NCI-H2029 (cell line): ENCODE measurements around the gene SEC14L6.
A peak's percentile ranks its signal among the peaks of the same experiment; 100 is the strongest.

Experiments used
- DNase-seq: peaks from one replicate; lab custom pipeline; 2025; lab: John Stamatoyannopoulos, UW

SEC14L6 gene

GRCh38 chr22:30535182-30535581 lies 11.4 kb downstream of the SEC14L6 start:
- no peak for DNase-seq

DNA sequence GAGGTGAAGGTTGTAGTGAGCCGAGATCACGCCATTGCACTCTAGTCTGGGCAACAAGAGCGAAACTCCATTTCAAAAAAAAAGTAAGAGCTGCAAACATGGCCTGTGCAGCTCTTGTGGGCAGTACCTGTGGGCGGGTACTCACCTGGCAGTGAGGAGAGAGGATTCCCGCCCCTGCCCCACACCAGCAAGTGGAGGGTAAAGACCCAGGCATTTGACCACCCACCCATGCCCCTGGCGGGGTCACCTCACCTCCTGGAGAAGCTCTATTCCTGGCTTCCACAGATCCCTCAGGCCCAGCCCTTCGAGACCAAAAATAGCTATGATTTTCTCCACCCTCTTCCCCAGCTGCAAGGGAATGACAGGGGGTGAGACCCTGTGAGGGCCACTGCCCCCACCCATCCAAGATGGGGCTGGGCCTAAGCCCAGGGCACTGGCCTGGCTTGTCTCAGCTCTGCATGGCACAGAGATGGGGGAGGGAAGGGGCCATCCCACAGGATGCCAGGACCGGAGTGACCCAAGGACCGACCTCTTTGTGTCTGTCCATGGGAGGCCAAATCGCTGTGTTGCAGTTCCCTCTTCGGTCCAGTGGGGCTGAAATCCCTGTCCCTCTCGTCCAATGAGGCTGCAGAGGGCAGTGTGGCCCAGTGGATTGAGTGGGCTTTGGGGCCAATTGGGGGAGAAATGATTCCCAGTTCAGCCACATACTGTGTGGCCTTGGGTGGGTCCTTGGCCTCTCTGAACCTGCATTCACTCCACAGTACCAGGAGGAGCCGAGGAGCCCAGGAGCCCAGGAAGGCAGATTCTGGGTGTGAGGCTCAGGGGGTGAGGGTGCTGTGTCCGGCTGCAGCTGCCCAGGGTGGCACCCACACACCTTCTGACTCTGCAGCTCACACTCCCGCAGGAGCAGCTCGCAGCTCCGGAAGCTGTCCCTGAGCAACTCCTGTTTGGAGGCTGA lies 14.6 kb downstream of the SEC14L6 start:
- no peak for DNase-seq

DNA sequence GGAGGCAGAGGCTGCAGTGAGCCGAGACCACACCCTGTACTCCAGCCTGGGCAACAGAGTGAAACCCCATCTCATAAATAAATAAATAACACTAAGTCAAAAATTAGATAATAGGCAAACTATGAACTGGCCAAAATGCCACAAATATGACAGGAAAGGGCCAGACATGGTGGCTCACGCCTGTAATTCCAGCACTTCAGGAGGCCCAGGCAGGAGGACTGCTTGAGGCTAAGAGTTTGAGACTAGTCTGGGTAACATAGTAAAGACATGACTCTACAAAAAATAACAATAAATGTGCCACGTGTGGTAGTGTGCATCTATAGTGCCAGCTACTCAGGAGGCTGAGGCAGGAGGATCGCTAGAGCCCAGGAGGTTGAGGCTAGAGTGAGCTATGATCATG lies 19.9 kb downstream of the SEC14L6 start:
- DNase-seq, result no peak

DNA sequence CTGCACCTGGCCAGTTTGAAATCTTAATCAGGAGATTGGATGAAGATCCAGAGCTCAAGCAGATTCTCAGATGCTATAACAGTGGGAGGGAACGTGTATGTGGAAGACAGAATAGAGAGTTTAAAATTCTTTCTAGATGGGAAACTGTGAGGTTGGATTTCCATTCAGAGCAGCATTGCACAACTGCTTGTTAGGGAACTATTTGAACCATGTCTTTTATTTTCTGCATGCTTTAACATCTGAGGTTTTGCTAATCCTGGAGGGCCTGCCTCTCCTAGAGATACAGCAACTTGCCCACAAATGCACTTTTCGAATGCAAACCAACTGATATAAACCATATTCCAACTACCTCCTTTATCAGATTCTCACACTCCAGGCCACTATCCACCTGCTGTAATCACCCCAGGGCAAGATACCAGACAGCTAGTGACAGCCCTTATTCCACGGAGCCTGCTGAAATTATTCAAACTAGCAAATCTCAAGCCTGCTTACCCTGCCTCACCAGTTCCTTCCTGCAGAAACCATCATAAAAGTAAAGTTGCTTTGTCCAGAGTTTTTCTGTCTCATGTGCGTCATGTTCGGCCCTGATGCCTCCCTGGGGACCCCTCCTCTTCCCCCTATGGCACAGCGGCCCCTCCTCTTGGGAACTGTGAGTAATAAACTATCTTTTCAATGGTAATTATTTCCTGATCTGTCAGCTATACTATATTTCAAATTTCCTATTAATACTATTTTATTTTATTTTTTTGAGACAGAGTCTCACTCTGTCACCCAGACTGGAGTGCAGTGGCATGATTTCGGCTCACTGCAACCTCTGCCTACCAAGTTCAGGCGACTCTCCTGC lies 22.7 kb downstream of the SEC14L6 start:
- DNase-seq, result no peak

GRCh38 chr22:30521368-30522156 lies 25.0 kb downstream of the SEC14L6 start:
- DNase-seq, result no peak

DNA sequence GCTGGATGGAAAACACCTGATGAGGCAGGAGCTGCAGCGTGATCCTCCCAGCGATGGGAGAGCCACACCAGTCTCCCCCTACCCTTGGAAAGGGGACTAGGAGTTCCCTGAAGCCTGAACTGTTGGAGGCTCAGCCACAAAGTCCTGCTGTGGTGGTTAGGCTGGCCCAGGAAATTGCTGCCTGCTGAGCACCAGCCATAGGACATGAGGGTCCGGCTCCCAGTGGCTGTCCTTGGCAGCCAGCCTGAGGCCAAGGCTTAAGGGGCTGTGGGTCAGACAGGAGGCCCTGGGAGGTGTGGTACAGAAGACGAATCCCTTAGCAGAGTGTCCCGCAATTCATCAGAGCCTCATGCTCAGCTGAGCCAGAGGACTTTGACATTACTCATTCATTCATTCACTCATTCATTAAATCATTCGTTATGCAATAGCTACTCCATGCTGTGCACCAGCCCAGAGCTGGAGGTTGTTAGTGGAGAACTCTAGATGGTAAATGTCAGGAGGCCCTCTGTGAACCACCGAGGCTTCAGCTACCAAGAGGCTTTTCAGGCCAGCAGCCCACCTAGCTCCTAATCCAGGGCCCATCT lies 26.6 kb downstream of the SEC14L6 start:
- no peak for DNase-seq

- no peak for DNase-seq
Measured at GRCh38 chr22:30516731-30517130, 29.8 kb downstream of the SEC14L6 start.

DNA sequence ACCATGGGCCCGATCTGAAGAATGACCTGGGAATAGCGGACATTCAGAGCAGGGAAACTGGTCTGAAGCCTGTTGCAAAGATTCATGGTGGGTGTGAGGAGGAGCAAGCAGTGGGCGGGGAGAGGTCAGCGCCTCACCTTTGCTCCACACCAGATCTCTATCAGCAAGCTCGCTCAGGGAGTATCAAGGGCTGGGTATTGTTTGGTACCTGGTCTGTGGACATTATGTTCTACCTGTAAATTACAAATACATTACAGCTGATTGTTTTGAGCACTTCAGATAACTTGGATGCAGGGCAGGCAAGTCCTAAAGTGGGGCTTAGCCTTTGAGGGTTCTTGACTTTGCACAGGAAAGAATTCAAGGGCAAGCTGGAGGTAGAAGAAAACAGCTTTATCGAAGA lies 30.3 kb downstream of the SEC14L6 start:
- DNase-seq, result no peak

GRCh38 chr22:30514252-30514651 lies 32.3 kb downstream of the SEC14L6 start:
- no peak for DNase-seq

DNA sequence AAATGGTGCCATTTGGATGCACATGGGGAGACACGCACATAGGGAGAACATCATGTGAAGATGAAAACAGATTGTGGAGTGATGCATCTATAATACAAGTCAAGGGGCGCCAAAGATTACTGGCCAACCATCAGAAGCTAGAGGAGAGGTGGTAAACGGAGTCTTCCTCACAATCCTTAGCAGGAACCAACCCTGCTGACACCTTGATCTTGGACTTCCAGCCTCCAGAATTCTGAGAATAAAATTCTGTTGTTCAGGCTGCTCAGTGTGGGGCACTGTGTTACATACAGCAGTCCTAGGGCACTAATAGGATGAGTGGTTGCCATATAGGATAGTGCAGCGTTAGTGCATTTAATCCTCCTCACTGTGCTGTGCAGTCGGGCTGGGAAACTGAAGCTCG lies 33.1 kb downstream of the SEC14L6 start:
- no peak for DNase-seq

GRCh38 chr22:30511911-30512310 lies 34.6 kb downstream of the SEC14L6 start:
- DNase-seq, result no peak

DNA sequence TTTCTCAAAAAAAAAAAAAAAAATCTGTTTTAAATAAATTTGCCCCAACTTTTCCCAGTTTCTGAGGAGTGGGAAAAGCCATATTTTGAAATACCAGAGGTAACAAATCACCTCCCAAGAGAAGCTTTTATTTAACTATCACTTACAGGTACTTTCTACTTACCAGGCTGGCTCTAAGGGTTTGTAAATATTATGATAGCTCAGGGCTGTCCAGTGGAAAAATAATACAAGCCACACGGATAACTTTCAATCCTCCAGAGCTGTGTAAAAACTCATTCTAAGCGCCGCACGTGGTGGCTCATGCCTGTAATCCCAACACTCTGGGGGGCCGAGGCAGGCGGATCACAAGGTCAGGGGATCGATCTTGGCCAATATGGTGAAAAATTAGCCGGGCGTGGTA lies 35.4 kb downstream of the SEC14L6 start:
- DNase-seq, result peak; percentile 7

GRCh38 chr22:30508216-30508615 lies 38.3 kb downstream of the SEC14L6 start:
- no peak for DNase-seq

GRCh38 chr22:30507670-30508069 lies 38.9 kb downstream of the SEC14L6 start:
- DNase-seq, result no peak

GRCh38 chr22:30506507-30506968 lies 40.0 kb downstream of the SEC14L6 start:
- no peak for DNase-seq

DNA sequence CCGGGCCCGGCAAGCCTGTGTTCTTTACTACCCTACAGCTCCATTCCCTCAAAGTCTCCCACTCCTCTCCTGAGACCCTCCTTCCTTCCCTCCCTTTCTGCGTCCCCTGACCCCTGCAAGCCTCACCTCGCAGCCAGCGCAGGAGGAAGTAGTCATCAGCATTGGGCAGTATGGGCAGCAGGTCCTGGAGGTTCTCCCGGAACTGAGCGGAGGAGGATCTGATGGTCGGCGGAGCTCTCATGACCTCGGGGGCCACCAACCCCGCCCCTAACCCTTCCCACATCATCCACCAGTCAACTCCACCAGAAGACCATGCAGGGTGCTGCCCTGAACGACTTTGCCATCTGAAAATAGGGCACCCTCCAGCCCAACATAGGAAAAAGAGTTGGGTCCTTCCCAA lies 43.0 kb downstream of the SEC14L6 start:
- DNase-seq, result no peak

DNA sequence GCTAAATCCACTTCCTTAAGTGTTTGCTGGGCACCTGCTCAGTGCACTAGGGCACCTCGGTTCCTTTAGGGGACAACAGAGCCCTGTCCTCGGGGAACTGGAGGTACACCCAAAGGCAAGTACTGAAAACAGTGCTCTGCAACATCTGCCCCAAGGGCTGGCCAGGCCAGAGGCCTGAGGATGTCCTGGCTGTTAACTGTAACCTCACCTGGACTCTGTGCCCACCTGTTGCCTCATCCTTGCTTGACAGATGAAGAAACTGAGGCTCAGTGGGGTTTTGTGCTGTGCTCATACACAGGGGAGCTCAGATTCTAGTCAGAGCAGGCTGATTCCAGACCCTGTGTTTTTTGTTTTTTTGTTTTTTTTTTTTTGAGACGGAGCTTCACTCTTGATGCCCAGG lies 43.6 kb downstream of the SEC14L6 start:
- no peak for DNase-seq

GRCh38 chr22:30502153-30502552 lies 44.4 kb downstream of the SEC14L6 start:
- DNase-seq, result no peak

- no peak for DNase-seq
Measured at GRCh38 chr22:30500628-30501027, 45.9 kb downstream of the SEC14L6 start.

GRCh38 chr22:30497466-30498150 lies 48.9 kb downstream of the SEC14L6 start:
- DNase-seq, result no peak
